Measurements from ENCODE around the gene FANCD2OS.
"Not testable (repeated sequence)": the region's sequence is repeated elsewhere in the genome, so short reads cannot be mapped to it uniquely, and the experiment has no call there.

Gene FANCD2OS

DNA sequence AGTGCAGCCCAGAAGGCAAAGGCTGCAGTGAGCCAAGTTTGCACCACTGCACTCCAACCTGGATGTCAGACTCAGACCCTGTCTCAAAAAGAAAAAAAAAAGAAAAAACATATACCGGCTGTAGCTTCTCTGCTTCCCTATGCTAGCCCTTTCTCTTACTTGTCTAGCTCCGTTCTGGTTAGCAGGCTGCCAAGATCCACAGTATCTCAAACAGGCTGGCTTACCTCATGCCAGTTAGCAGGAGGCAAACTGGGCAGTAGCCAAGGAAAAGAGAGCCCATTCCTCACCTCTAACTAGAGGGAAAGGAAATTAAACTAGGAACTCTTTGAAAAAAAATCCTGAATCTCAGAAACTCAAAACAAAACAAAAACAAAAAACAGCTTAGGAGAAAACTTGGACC, 16.7 kb downstream of the FANCD2OS start:
- DNase-seq (ENCODE audit: low read depth) = not testable (repeated sequence)

DNA sequence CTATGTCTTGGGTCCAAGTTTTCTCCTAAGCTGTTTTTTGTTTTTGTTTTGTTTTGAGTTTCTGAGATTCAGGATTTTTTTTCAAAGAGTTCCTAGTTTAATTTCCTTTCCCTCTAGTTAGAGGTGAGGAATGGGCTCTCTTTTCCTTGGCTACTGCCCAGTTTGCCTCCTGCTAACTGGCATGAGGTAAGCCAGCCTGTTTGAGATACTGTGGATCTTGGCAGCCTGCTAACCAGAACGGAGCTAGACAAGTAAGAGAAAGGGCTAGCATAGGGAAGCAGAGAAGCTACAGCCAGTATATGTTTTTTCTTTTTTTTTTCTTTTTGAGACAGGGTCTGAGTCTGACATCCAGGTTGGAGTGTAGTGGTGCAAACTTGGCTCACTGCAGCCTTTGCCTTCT, 17.3 kb downstream of the FANCD2OS start:
- DNase-seq (ENCODE audit: low read depth) = not testable (repeated sequence)

DNA sequence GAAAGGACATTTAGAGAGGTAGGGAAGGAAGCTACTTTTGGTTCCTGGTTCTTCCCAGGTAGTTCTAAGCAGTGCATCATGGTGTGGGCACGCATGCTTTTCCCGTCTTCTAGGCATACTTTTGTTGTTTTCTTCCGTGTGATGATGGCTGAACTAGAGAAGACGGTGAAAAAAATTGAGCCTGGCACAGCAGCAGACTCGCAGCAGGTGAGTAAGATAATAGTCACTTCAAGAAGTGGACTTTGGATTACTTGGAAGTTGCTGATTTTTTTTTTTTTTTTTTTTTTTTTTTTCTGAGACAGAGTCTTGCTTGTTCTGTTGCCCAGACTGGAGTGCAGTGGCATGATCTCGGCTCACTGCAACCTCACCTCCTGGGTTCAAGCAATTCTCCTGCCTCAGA, 17.9 kb downstream of the FANCD2OS start:
- DNase-seq (ENCODE audit: low read depth) = no peak

DNA sequence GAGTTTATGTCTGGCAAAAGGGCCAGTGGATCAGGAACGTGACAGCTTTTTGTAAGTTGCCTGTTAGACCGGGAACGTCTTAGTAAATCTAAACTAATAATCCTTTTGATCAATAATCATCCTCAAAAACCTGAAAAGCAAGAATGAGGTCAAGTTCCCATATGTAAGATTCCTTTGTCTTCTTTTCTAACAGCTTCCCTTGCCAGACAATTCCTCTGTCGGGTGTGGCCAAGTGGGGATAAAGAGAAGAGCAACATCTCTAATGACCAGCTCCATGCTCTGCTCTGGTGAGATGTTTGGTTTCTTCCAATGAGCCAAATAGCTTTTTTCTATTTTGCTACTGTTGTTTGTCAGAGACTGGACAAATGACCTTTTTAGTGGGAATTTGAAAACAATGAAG, 19.8 kb downstream of the FANCD2OS start:
- DNase-seq (ENCODE audit: low read depth) = no peak

DNA sequence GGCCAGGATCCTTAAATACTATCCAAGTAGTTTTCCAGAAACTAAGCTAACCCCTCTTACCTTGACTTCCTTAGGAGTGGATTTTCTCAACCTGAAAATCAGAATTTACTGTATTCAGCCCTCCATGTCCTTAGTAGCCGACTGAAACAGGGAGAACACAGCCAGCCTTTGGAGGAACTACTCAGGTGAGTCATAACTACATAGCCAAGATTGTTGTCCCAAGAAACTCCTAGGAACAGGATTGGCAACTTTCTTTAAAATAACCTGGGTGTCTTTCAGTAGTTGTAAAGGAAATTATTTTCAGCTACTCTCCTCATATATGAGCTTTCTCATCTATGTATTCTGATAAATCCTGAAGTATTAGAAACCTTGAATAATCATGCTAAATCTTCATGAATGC, 22.3 kb downstream of the FANCD2OS start:
- DNase-seq (ENCODE audit: low read depth) = no peak

DNA sequence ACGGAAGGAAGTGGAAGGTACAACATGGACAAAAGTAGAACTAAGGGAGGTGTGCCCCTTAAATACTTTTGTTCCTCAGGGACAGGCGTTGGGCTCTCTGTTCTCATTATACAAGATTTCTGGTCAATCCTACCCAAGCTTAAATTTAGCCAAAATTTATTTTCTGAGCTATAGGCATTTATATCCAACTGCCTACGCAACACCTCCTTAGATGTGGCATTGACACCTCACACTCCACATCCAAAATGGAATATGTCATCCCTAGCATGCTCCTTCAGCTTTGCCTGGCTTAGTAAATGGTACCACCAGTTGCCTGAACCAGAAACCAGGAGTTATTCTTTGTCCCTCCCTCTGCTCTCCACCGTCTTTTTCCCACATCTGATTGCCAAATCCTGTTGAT, 26.2 kb downstream of the FANCD2OS start:
- DNase-seq (ENCODE audit: low read depth) = no peak

DNA sequence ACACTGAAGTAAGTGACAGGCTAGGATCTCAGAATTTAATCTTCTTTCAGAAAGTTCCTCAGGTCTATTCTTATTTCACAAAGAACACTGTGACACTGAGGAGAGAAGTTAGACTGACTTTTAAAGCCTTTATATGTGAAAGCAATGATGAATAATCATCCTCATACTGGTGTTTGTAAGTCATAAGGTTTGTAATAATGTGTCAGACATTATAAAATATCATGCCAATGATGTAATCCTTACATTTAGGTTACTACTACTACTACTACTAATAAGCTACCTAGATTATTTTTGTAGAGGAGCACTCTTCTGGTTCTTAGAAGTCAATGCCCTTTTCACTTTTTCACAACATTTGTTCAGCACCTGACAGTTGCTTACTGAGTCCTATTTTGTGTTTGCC, 33.4 kb downstream of the FANCD2OS start:
- DNase-seq (ENCODE audit: low read depth) = no peak

DNA sequence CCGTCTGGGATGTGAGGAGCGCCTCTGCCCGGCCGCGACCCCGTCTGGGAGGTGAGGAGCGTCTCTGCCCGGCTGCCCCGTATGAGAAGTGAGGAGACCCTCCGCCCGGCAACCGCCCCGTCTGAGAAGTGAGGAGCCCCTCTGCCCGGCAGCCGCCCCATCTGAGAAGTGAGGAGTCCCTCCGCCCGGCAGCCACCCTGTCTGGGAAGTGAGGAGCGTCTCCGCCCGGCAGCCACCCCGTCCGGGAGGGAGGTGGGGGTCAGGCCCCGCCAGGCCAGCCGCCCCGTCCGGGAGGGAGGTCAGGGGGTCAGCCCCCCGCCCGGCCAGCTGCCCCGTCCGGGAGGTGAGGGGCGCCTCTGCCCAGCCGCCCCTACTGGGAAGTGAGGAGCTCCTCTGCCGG, 38.0 kb downstream of the FANCD2OS start:
- not testable (repeated sequence) for DNase-seq (ENCODE audit: low read depth)

DNA sequence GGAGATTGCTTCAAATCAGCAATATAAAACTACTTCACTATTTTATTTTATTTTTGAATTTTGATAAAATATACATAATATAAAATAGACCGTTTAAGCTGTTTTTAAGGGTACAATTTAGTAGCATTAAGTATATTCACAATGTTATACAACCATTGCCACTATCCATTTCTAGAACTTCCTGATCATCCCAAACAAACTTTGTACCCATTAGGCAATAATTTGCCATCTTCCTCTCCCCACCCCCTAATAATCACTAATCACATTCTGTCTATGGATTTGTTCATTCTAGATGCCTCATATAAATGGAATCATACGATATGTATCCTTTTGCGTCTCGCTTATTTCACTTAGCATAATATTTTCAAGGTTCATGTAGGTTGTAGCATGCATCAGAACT, 53.0 kb downstream of the FANCD2OS start:
- no peak for DNase-seq (ENCODE audit: low read depth)

All from stromal cell of bone marrow (primary cell).